Fibroblast of the aortic adventitia (primary cell): Measurements from ENCODE around the gene SAV1. TPM values are rescaled to one million over a fixed set of nuclear protein-coding genes. Genes with fewer than 3 reads are reported as not detected.

Experiments used
- DNase-seq: peaks from one replicate; pipeline ENCODE4 v3.0.0-alpha.2; 2010; ENCODE audit warnings: low read depth
- H3K4me3 ChIP-seq: 2 replicates; pipeline ENCODE4 v1.5.1; 2011; ENCODE audit warnings: low read depth, mild to moderate bottlenecking, control low read depth, low read length, moderate library complexity
- CTCF ChIP-seq: IDR thresholded peaks from 2 replicates; pipeline ENCODE4 v1.5.1; 2011; ENCODE audit warnings: mild to moderate bottlenecking, low read length, control low read depth, inconsistent platforms; ENCODE audit not compliant: insufficient read depth
- small RNA-seq: library from RNA; depleted of rRNA; stranded (forward); fragments of <200 nt; gene quantifications from one replicate; pipeline ENCODE3, GENCODE V24; 2012
- total RNA-seq: library from RNA; depleted of rRNA; stranded (reverse); fragments of >200 nt; gene quantifications from 2 replicates; pipeline ENCODE4 v1.2.3, GENCODE V29; 2012; ENCODE audit warnings: low replicate concordance

Gene SAV1
- total RNA-seq, 1 donor = 32.4 TPM

- DNase-seq = no peak
- no peak overlapping the region for H3K4me3 ChIP-seq
- TF ChIP-seq CTCF = no peak
These were observed 73.4 kb downstream of the SAV1 start for GRCh38 chr14:50594577-50595316.

DNA sequence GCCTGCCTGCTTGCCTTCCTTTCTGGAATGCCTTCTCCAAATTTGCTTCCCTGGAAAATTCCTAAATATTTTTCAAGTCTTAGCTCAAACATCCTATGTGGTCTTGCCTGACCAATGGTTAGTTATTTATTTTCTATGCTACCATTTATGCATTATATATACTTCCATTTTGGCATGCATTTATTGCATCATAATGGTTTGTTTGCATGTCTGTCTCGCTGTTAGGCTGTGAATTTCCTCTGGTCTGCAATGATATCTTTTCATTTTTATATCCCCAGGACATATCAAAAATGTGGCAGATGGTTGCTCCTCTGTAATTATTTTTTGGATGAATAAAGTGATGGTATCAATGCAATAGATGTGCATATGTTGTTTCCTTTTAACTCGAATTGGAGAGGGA lies 77.6 kb downstream of the SAV1 start:
- no peak for TF ChIP-seq CTCF
- no peak for DNase-seq
- no peak overlapping the region for H3K4me3 ChIP-seq

Small RNA genes lying within 50 kb of the gene (small RNA-seq; reads per million reads assigned to genes)
- not detected for gene RN7SL452P

Other genes starting within 250 kb of the SAV1 start
- 92.1 and 101 TPM in 2 replicates for gene MAP4K5, start 135.7 kb downstream of the SAV1 start, total RNA-seq
- 5.2 and 10.7 TPM in 2 replicates for gene ATL1, start 108.2 kb downstream of the SAV1 start, total RNA-seq
- gene NIN, start 162.9 kb upstream of the SAV1 start, total RNA-seq = 33.4 and 62.8 TPM in 2 replicates
- not detected in 2 replicates for gene ABHD12B, start 203.7 kb upstream of the SAV1 start, total RNA-seq